SK-MEL-5 (cell line): ENCODE data around the gene KIF3B. TPM values are rescaled to one million over a fixed set of nuclear protein-coding genes. Genes with fewer than 3 reads are reported as not detected.
"Not testable (repeated sequence)": the region's sequence is repeated elsewhere in the genome, so short reads cannot be mapped to it uniquely, and the experiment has no call there.

Source experiments
- DNase-seq: peaks from one replicate; pipeline ENCODE4 v3.0.0-alpha.2; 2016; ENCODE audit warnings: low read depth, low spot score
- in situ Hi-C: cut with HindIII; loops from 2 replicates; pipeline ENCODE4 v1.10.0; 2016; ENCODE audit warnings: low sequenced_read_pairs, high pct_unique_total_duplicates, low pct_unique_long_range_greater_than_20kb
- total RNA-seq: library from RNA; depleted of rRNA; stranded (reverse); fragments of >200 nt; shearing (Covaris generic); gene quantifications from 2 replicates; pipeline ENCODE4 v1.2.3, GENCODE V29; 2014

KIF3B gene
- total RNA-seq, 1 experiment from 2014 or later = 22.1 TPM

- in situ Hi-C loops = no loop called here
- no peak for DNase-seq
Measured at GRCh38 chr20:32285621-32286371, 8.3 kb downstream of the KIF3B start.

- DNase-seq = no peak
- in situ Hi-C loops = no loop called here
Measured at GRCh38 chr20:32287231-32287638, 9.8 kb downstream of the KIF3B start.

- DNase-seq = no peak
- in situ Hi-C loops = no loop called here
Measured at GRCh38 chr20:32288225-32288849, 10.9 kb downstream of the KIF3B start.

DNA sequence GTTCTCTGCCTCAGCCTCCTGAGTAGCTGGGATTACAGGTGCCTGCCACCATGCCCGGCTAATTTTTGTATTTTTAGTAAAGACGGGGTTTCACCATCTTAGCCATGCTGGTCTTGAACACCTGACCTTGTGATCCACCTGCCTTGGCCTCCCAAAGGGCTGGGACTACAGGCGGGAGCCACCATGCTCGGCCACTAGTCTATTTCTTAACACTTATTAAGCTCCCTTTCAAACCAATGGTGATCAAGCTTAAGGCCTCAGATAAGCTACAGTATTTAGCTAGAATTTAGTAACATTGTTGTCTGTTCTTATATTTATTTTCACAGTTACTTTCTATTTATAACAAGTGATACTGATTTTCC lies 11.8 kb downstream of the KIF3B start:
- in situ Hi-C loops, DNase-seq: not testable (repeated sequence)

DNA sequence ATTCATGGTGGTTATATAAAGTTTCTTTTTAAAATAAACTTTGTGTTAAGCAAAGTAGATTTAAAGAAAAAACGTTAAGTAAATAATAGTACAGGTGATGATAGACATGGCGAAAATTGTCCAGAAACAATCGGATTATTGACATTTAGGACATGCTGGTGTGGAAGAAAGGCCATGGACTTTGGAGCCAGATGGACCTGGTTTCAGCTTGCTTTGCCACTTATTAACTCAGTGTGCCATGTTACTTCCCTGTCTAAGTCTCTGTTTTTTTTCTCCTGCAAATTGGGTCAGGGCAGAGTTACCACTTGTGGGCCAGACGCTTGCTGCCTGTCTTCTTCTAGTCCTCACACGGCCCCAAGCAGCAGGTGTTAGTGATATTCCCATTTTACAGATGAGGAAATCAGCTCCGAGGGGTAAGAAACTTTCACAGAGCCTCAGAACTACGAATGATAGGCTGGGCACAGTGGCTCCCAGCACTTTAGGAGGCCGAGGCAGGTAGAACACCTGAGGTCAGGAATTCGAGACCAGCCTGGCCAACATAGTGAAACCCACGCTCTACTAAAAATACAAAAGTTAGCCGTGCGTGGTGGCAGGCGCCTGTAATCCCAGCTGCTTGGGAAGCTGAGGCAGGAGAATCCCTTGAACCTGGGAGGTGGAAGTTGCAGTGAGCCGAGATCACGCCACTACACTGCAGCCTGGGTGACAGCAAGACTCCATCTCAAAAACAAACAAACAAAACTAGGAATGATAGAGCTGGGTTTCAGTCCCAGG lies 12.4 kb downstream of the KIF3B start:
- no peak for DNase-seq
- in situ Hi-C loops = no loop called here

DNA sequence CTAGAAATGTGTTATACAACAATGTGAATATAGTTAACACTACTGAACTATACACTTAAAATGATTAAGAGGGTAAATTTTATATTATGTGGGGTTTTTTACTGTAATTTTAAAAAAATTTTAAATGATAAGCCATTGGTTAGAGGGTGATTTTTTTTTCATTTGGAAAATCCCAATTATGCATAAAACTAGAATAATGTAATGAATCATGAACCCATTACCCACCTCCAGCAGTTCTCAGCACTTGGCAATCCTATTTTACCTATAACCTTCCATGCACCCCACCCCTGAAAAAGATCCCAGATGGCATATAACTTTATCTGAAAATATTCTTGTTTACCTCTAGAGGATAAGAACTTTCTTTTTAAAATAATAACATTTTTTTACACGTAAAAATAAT lies 13.7 kb downstream of the KIF3B start:
- in situ Hi-C loops = no loop called here
- DNase-seq = no peak

DNA sequence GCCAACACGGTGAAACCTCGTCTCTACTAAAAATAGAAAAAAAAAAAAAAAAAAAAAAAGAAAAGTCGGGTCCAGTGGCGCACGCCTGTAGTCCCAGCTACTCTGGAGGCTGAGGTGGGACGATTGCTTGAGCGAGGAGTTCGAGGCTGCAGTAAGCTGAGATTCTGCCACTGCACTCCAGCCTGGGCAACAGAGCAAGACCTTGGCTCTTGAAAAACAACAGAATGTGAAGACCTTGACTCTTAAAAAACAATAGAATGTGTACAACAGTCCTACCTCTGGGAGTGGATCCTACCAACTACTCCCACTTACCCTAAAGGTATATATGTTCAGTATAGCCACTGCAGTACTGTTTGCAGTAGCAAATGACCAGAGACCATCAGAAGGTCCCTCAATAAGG lies 15.1 kb downstream of the KIF3B start:
- in situ Hi-C loops = no loop called here
- no peak for DNase-seq

DNA sequence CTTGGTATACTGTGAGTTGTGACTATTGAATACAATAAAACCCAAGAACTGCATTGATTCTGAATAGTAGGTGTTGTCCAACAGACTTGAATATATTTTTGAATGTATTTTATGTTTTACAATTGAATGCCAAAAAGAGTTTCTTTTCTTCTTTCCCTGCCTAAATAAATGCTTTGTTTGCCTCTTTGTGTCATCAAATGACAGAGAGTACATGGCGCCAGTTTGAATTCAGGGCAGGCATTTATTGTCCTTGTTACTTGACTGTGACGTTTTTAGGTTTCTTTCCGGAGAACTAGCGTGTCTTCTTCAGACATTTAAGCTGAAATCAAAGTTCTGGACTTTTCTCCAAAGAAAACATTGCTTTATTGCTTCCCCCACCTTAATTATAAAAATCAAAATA lies 16.6 kb downstream of the KIF3B start:
- no peak for DNase-seq
- in situ Hi-C loops = no loop called here

DNA sequence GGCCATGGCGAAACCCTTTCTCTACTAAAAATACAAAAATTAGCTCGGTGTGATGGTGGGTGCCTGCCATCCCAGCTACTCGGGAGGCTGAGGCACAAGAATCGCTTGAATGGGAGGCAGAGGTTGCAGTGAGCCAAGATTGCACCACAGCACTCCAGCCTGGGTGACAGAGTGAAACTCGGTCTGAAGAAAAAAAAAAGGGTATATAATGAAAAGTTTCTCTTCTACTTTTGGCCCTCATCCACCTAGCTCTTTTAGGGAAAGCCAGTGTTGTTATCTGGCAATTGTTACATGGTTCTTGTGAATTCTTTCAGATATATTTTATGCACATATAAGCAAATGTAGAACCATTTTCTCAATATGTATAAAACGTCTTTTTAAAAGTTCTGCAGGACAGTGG lies 19.0 kb downstream of the KIF3B start:
- in situ Hi-C loops = no loop called here
- DNase-seq = no peak

DNA sequence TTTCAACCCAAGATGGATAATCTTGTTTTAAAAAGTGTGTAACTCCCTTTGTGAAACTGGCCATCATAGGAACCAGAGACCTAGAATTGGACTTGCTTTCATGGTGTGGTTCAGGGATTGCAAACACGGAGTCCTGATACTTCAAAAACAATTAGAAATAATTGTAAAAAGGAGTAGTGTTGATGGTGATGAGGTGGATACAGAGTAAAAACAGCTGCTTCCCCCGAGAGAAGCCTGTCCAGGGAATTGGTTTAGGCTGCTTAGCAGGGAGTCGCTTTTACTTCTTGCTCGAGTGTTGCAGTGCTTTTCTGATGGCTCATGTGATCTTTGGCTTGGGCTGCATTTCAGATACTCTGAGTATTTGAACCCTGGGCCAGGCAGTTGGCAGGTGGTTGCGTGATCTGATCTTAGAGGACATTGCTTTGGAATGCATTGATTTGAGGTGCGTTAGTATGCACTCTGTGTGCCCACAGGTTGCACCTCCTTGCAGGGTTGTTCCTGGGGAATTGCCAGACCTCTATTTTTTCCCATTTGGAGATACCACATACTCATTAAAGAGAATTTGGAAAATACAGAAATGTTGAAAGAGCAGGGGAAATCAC lies 19.5 kb downstream of the KIF3B start:
- in situ Hi-C loops = no loop called here
- DNase-seq = no peak

- no peak for DNase-seq
- in situ Hi-C loops = no loop called here
Measured at GRCh38 chr20:32297439-32297838, 20.0 kb downstream of the KIF3B start.

DNA sequence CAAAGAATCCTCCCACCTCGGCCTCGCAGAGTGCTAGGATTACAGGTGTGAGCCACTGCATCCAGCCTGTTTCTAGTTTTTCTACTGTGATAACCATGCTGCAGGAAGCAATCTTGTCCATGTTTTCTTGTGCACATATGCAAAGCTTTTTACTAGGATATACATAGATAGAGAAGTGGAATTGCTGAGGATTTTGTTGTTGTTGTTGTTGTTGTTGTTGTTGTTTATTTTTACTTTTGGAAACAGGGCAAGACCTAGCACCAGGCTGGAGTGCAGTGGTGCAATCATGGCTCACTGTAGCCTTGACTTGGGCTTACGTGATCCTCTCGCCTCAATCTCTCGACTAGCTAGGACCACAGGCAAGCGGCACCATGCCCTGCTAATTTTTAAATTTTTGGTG lies 23.2 kb downstream of the KIF3B start:
- DNase-seq = no peak
- in situ Hi-C loops = no loop called here

GRCh38 chr20:32301719-32302506 lies 24.5 kb downstream of the KIF3B start:
- in situ Hi-C loops = no loop called here
- no peak for DNase-seq

DNA sequence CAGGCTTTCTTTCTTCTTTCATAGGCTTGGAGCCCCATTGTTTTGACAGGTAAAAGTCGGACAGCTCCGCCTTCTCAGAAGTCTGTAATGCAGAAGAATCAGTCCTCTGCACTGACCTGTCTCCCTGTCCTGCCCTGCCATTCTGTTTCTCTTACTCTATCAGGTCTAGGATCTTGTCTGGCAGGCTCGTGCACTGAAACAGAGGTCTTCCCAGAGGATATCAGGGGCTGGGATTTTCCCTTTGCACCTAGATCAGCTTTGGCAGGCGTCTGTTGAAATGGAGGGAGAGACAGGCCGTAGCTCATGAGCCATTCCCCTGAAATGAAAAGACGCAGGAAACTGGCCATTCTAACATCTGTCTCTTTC lies 25.0 kb downstream of the KIF3B start:
- in situ Hi-C loops = no loop called here
- DNase-seq = no peak

- no peak for DNase-seq
- in situ Hi-C loops = no loop called here
Measured at GRCh38 chr20:32304131-32304746, 26.8 kb downstream of the KIF3B start.

GRCh38 chr20:32312718-32313424 lies 35.4 kb downstream of the KIF3B start:
- in situ Hi-C loops = no loop called here
- DNase-seq = no peak

DNA sequence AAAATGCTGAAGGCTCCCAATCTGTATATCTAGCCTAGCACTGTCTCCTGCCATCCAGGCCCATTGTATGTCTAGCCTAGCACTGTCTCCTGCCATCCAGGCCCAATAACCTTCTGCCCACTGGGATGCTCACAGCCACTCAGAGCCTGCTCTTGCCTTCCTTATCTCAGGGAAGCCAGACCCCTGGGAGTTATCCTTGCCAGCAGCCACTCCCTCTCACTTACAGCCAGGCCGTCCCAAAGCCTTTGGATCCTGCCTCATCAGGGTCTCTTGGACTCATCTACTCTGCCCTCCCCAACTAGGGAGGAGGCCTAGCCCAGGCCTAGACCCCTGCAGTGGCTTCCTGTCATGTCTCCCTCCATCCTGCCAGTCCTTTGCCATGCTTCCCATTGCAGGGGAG lies 37.3 kb downstream of the KIF3B start:
- in situ Hi-C loops = no loop called here
- DNase-seq = no peak
